GM10248 (cell line): Measurements from ENCODE around the gene ADAMTS5.

Source experiments
- CTCF ChIA-PET: fragments of 300-600 bp; sonication (Branson Sonifier 250); formaldehyde crosslinking; extraction: SDS; loops from one replicate; lab custom pipeline; 2021; ENCODE audit warnings: antibody characterized with exemption; lab: Yijun Ruan, JAX
- POLR2A ChIA-PET: fragments of 350-650 bp; sonication (Branson Sonifier 250); formaldehyde crosslinking; extraction: SDS; loops from one replicate; lab custom pipeline; 2020; ENCODE audit warnings: antibody characterized with exemption; lab: Yijun Ruan, JAX
- DNase-seq: peaks from one replicate; pipeline ENCODE4 v3.0.0; 2012; ENCODE audit errors: extremely low spot score
- CTCF ChIP-seq: IDR thresholded peaks from 2 replicates; pipeline ENCODE4 v1.5.1; 2012; ENCODE audit warnings: mild to moderate bottlenecking, low read depth; ENCODE audit errors: extremely low read depth, missing control alignments, control extremely low read depth

Gene ADAMTS5

GRCh38 chr21:26914557-26914956, 52.3 kb downstream of the ADAMTS5 start:
- TF ChIP-seq CTCF: no peak
- no peak for DNase-seq
- POLR2A ChIA-PET: no interaction called here
- CTCF ChIA-PET: interaction anchor here (1.4 kb wide), 1 partner anchor 11 kb away, joined by 4 read pairs; no protein-coding TSS in a partner anchor

- POLR2A ChIA-PET: no interaction called here
These were observed 54.4 kb downstream of the ADAMTS5 start for GRCh38 chr21:26912466-26912865.

GRCh38 chr21:26909972-26910371, 56.9 kb downstream of the ADAMTS5 start:
- POLR2A ChIA-PET: no interaction called here
- TF ChIP-seq CTCF: no peak
- CTCF ChIA-PET: interaction anchor here (1.1 kb wide), 1 partner anchor 21 kb away, joined by 3 read pairs; no protein-coding TSS in a partner anchor
- DNase-seq: no peak

More at GRCh38 chr21:26912466-26912865, 54.4 kb downstream of the ADAMTS5 start:
- CTCF ChIA-PET: no interaction called here
- no peak for DNase-seq
- TF ChIP-seq CTCF: no peak

GRCh38 chr21:26900980-26901379, 65.9 kb downstream of the ADAMTS5 start:
- ChIA-PET POLR2A (no interaction called here), CTCF (interaction anchor here (1.3 kb wide), 1 partner anchor 1844 kb away, joined by 3 read pairs; no protein-coding TSS in a partner anchor)
- no peak for DNase-seq
- no peak for TF ChIP-seq CTCF

GRCh38 chr21:26892151-26892550, 74.7 kb downstream of the ADAMTS5 start:
- TF ChIP-seq CTCF: no peak
- ChIA-PET POLR2A (no interaction called here), CTCF (no interaction called here)
- no peak for DNase-seq

GRCh38 chr21:26888931-26889330, 78.0 kb downstream of the ADAMTS5 start:
- DNase-seq: no peak
- POLR2A ChIA-PET: no interaction called here
- CTCF ChIA-PET: interaction anchor here (1.3 to 1.5 kb wide), 2 partner anchors 14 to 22 kb away, joined by 3 to 4 read pairs; no protein-coding TSS in a partner anchor
- no peak for TF ChIP-seq CTCF
